BLaER1 treated with 17β-estradiol and CSF1 and Interleukin-3, amounts not matched to agents 10 nM and 100 nM (cell line): Measurements from ENCODE around the gene KLHL40.

Experiments
- H3K27ac ChIP-seq, 11 experiments: shearing (Covaris generic); formaldehyde crosslinking; 2 replicates each; pipeline ENCODE4 v1.8.1; 2022
- H3K27me3 ChIP-seq, 11 experiments: shearing (Covaris generic); formaldehyde crosslinking; 2 replicates each; pipeline ENCODE4 v1.8.1; 2022
- H3K36me3 ChIP-seq, 11 experiments: shearing (Covaris generic); formaldehyde crosslinking; 2 replicates each; pipeline ENCODE4 v1.8.1; 2022
- H3K4me1 ChIP-seq, 10 experiments: shearing (Covaris generic); formaldehyde crosslinking; 2 replicates each; pipeline ENCODE4 v1.8.1; 2022
- H3K4me2 ChIP-seq, 11 experiments: shearing (Covaris generic); formaldehyde crosslinking; 2 replicates each; pipeline ENCODE4 v1.8.1; 2022
- H3K4me3 ChIP-seq, 10 experiments: shearing (Covaris generic); formaldehyde crosslinking; 2 replicates each; pipeline ENCODE4 v1.8.1; 2022
- H3K9ac ChIP-seq, 11 experiments: shearing (Covaris generic); formaldehyde crosslinking; 2 replicates each; pipeline ENCODE4 v1.8.1; 2022
- H3K9me3 ChIP-seq, 11 experiments: shearing (Covaris generic); formaldehyde crosslinking; replicated peaks in 1 of 11; 2 replicates each; pipeline ENCODE4 v1.8.1; 2022
- H4K20me1 ChIP-seq, 11 experiments: shearing (Covaris generic); formaldehyde crosslinking; 2 replicates each; pipeline ENCODE4 v1.8.1; 2022
- Cebpa-rat ChIP-seq, 11 experiments: shearing (Covaris generic); IDR thresholded peaks; 2 replicates each; pipeline ENCODE4 v1.8.1; 2022

KLHL40 gene

DNA sequence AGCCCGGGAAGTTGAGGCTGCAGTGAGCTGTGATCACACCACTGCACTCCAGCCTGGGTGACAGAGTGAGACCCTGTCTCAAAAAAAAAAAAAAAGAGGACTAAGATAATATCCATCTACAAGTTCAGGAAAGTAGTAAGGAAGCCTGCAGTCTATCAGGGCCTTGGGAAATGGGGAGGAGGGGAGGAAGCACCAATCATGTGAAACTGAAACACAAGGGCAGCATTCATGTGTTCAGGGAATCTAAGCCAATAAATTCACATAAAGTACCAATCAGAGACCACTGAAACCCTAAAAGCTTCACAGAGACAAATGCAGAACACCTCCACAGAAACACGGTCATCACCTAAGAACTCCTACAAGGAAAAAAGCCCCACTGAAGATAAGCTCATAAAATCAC is 40.1 kb downstream of the KLHL40 start:
- 0 out of 22 replicates have a peak, but pooled peaks cover 0 to 7% (median 0%) of the 10 kb centered on the region in 11 experiments for H3K9me3 ChIP-seq
- H3K27ac ChIP-seq, result no peak overlapping the region
- H3K4me2 ChIP-seq, result no peak overlapping the region
- H3K4me3 ChIP-seq, result no peak overlapping the region
- H3K9ac ChIP-seq, result no peak overlapping the region
- no peaks in the 10 kb centered on the region; a peak in 1 of 22 replicates for H4K20me1 ChIP-seq
- no peak for TF ChIP-seq Cebpa-rat (IDR thresholded peaks at IDR 0.05)
- no peaks in the 10 kb centered on the region for H3K27me3 ChIP-seq
- H3K36me3 ChIP-seq, result no peaks in the 10 kb centered on the region
- no peaks in the 10 kb centered on the region for H3K4me1 ChIP-seq

DNA sequence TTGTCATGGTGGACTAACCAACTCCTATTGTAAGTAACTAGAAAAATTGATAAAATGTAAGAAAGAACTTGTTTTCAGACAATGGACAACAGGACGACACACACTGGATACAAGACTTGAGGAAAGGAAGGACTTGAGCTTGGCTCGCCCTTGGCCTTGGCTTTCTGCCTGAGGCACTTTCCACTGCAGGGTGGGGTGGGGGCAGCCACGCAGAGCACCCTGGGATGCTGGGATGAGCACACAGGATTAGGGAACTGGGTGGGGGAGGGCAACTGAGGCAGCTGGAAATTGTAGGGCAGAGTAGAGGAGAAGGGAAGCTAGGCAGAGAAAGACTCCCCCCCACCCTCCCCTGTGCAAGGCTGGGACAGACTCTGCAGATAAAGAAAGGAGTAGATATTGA is 42.7 kb downstream of the KLHL40 start:
- H3K4me2 ChIP-seq, result no peak overlapping the region
- no peak overlapping the region for H3K27ac ChIP-seq
- H4K20me1 ChIP-seq, result no peaks in the 10 kb centered on the region; a peak in 1 of 22 replicates
- no peak overlapping the region for H3K9ac ChIP-seq
- H3K9me3 ChIP-seq, result 0 out of 22 replicates have a peak, but pooled peaks cover 0 to 7% (median 0%) of the 10 kb centered on the region in 11 experiments
- H3K36me3 ChIP-seq, result no peaks in the 10 kb centered on the region
- no peak overlapping the region for H3K4me3 ChIP-seq
- no peak for TF ChIP-seq Cebpa-rat (IDR thresholded peaks at IDR 0.05)
- no peaks in the 10 kb centered on the region for H3K27me3 ChIP-seq
- no peaks in the 10 kb centered on the region for H3K4me1 ChIP-seq

DNA sequence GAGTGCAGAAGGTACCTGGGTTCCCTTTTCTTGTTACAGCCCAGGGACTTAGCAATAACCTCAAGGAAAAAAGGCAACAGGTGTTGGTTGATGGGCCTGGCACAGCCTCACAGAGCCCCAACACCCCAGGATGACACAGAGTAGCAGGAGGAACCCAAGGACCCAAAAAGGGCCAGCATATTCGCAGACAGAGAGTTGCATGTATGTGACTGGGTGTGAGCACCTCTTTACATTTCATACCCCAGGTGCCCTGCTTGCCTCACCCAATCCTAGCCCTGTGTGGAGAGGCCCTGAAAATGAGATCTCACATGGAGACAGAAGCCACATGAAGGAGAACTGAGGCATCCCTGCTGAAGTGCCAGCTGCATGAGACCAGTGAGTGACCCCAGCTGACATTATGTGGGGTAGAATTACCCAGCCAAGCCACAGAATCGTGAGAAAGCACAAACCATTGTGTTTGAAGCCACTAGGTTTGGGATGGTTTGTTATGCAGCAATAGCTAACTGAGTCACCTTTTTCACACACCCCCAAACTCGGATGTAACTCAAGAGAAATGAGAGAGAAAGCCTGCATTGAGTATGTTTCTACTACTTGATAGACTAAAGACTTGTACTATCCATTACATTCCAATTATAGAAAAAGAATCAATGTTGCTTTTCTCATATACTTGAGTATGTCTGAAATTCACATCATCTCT is 43.5 kb downstream of the KLHL40 start:
- H4K20me1 ChIP-seq, result no peaks in the 10 kb centered on the region; a peak in 1 of 22 replicates
- H3K9me3 ChIP-seq, result 0 out of 22 replicates have a peak, but pooled peaks cover 0 to 7% (median 0%) of the 10 kb centered on the region in 11 experiments
- no peaks in the 10 kb centered on the region for H3K4me1 ChIP-seq
- H3K9ac ChIP-seq, result no peak overlapping the region
- no peak overlapping the region for H3K4me2 ChIP-seq
- no peak for TF ChIP-seq Cebpa-rat (IDR thresholded peaks at IDR 0.05)
- H3K27ac ChIP-seq, result no peak overlapping the region
- no peaks in the 10 kb centered on the region for H3K27me3 ChIP-seq
- H3K4me3 ChIP-seq, result no peak overlapping the region
- H3K36me3 ChIP-seq, result no peaks in the 10 kb centered on the region

DNA sequence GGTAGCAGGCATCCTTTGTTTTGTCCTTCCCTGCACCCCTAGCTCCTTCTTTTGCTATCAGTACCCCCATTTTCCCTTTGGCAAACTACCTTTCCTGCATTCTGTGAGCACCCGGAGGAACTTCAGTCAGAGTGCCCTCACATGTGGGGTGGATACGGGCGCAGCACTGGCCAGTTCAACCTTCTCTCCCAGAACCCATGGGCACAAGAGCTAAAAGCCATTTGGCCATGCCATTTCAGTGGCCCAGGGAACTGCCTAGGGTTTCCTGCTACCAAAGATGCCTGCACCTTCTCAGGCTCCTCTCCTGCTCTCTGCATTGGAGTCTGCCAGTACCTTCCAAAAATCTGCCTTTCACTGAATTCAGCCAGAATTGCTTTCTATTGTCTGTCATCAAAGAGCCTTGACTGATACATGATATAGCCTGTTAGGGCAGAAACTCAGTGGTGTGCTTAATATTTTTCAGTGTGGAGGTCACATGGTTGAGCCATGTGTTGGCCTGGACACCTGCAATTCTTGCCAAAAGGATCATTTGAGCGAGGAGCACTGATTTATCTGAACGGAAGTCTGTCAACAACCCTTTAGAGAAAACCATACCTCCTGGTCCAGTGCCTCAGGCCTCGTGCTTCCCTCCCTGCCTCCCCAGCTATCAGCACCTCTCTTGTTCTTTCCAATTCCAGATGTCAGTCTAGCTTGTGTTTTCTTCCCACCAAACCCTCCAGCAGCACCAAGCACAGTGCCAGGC is 44.2 kb downstream of the KLHL40 start:
- no peak overlapping the region for H3K4me3 ChIP-seq
- no peaks in the 10 kb centered on the region for H3K27me3 ChIP-seq
- H3K36me3 ChIP-seq, result no peaks in the 10 kb centered on the region
- no peak overlapping the region for H3K4me2 ChIP-seq
- no peak overlapping the region for H3K9ac ChIP-seq
- no peaks in the 10 kb centered on the region for H3K4me1 ChIP-seq
- no peak for TF ChIP-seq Cebpa-rat (IDR thresholded peaks at IDR 0.05)
- no peaks in the 10 kb centered on the region; a peak in 1 of 22 replicates for H4K20me1 ChIP-seq
- H3K27ac ChIP-seq, result no peak overlapping the region
- H3K9me3 ChIP-seq, result 0 out of 22 replicates have a peak, but pooled peaks cover 0 to 7% (median 0%) of the 10 kb centered on the region in 11 experiments

DNA sequence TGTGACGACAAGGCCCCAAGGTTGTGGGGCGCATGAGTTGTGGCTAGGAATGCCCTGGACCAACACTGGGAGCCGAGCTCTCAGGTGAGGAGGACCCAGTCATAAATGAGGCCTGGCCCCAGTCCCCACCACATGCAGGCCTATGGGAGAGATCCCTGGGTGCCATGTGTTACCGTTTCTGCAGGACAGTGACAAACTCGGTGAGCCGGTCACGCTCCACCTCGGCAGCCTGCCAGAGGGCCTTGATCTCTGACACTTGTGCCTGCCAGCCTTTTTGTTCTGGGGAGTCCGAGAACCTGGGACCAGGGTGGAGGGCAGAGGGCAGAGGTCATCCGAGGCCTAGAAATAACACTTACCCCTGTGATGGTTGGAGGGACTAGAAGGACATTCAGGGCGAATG is 45.0 kb downstream of the KLHL40 start:
- Histone ChIP-seq H3K27ac (no peak overlapping the region), H3K4me3 (no peak overlapping the region), H3K4me2 (no peak overlapping the region), H4K20me1 (no peaks in the 10 kb centered on the region; a peak in 1 of 22 replicates), H3K9ac (no peak overlapping the region), H3K4me1 (no peaks in the 10 kb centered on the region), H3K27me3 (no peaks in the 10 kb centered on the region), H3K36me3 (no peaks in the 10 kb centered on the region), H3K9me3 (0 out of 22 replicates have a peak, but pooled peaks cover 0 to 7% (median 0%) of the 10 kb centered on the region in 11 experiments)
- no peak for TF ChIP-seq Cebpa-rat (IDR thresholded peaks at IDR 0.05)

DNA sequence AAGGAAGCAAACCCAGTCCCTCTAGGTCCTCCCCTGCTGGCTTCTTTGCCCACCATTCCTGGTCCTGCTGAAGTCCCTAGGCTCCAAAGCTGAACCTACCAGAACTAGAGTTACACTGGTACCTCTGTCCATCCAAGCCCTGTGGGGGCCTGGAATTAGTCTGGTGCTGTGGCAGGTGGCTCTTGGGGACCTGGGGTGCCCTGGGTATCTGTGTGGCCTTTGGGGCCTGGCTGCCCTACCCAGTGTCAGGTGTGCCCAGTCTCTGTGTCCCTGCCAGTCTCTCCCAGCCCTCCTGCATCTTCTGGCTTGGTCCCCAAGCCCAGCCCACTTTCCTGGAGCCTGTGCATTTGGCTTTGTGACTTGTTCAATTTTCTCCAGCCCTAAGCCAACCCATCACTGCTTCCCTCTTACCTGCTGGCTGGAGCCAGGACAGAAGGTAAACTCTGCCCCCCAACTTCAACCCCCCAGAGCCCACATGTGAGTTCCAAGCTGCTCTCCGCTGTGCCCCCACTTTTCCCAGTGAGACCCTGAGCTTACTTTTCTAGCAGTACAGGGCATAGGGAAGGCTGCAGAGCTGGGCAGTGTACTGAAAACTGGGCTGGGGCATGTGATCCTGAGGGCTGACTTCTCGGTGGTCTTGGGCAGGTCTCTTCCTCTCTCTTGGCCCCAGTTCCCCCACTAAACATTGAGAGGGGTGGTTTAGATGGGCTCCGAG is 45.5 kb downstream of the KLHL40 start:
- no peaks in the 10 kb centered on the region; a peak in 1 of 22 replicates for H4K20me1 ChIP-seq
- H3K4me3 ChIP-seq, result no peak overlapping the region
- no peak overlapping the region for H3K27ac ChIP-seq
- H3K27me3 ChIP-seq, result no peaks in the 10 kb centered on the region
- TF ChIP-seq Cebpa-rat (IDR thresholded peaks at IDR 0.05), result no peak
- H3K36me3 ChIP-seq, result no peaks in the 10 kb centered on the region
- no peak overlapping the region for H3K9ac ChIP-seq
- no peaks in the 10 kb centered on the region for H3K4me1 ChIP-seq
- H3K4me2 ChIP-seq, result no peak overlapping the region
- H3K9me3 ChIP-seq, result 0 out of 22 replicates have a peak, but pooled peaks cover 0 to 7% (median 0%) of the 10 kb centered on the region in 11 experiments

DNA sequence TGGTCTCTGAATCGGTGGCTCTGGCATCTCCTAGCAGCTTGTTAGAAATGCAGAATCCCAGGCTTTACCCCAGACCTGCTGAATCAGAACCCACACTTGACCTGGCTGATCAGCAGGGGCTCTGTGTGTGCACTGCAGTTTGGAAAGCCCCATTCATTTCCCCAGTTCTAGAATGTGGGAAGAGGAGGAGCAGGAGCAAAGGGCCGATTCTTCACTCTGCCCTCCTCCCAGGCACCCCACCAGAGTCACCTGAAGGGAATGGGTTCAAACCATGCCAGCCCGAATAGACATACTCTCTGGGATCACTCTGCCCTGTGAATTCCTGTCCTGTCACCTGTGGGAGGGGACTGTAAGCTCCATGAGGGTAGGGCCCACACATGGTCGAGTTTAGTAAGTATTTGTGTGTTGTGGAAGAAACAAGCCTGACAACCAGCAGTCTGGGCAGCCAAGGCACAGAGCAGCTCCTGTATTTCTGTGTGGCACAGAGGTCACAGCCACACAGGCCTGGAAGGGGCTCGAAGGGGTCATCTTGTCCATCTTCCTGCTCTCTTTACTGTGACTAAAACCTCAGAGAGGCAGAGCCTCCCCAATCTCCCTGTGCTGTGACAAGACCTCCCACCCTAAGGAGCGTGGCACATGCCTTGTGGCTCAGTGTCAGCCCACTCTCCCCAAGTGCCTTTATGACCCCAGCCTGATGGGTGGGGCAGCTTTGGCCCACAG is 46.3 kb downstream of the KLHL40 start:
- Histone ChIP-seq H3K27ac (no peak overlapping the region), H3K9me3 (0 out of 22 replicates have a peak, but pooled peaks cover 0 to 7% (median 0%) of the 10 kb centered on the region in 11 experiments), H3K9ac (no peak overlapping the region), H3K4me3 (no peak overlapping the region), H3K4me1 (no peaks in the 10 kb centered on the region), H3K4me2 (no peak overlapping the region), H4K20me1 (no peaks in the 10 kb centered on the region; a peak in 1 of 22 replicates), H3K36me3 (no peaks in the 10 kb centered on the region), H3K27me3 (no peaks in the 10 kb centered on the region)
- no peak for TF ChIP-seq Cebpa-rat (IDR thresholded peaks at IDR 0.05)

DNA sequence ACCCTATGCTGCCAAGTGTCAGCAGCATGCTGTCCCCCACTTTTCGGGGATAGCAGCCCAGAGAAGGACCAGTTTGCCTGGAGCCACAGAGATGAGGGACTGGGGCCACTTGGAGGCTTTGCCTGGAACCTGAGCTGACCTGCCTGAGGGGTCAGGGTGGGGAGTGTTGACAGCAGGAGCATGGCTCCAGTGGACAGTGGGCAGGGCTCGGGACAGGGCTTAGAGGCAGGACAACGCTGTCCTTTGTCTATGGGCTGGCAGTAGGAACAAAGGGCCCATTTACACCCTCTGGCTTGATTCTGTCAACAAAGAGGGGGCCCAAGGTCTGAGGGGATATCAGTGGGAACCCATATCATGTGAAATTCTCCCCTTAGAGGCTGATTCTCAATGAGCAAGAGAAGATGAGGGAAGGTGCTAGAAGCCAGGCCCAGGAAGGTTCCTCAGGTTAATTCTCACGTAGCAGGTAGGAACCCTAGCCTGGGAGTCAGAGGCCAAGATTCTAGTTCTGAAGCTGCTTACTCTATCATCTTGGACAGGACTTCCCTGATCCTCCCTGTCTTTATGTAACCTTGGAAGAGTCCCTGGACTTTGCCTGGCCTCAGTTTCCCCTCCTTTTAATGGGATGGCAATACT is 47.0 kb downstream of the KLHL40 start:
- no peak overlapping the region for H3K27ac ChIP-seq
- no peak overlapping the region for H3K9ac ChIP-seq

More for the DNA sequence above, 47.0 kb downstream of the KLHL40 start:
- Histone ChIP-seq H3K4me1 (no peaks in the 10 kb centered on the region), H3K4me3 (no peak overlapping the region), H3K27me3 (no peaks in the 10 kb centered on the region), H4K20me1 (no peaks in the 10 kb centered on the region; a peak in 1 of 22 replicates), H3K9me3 (0 out of 22 replicates have a peak, but pooled peaks cover 0 to 7% (median 0%) of the 10 kb centered on the region in 11 experiments), H3K36me3 (no peaks in the 10 kb centered on the region), H3K4me2 (no peak overlapping the region)
- TF ChIP-seq Cebpa-rat (IDR thresholded peaks at IDR 0.05), result no peak
